Right lobe of liver (tissue), 4 donors: ENCODE results near the gene LPCAT1.

ENCODE experiments used
- POLR2A ChIP-seq: fragments of 450-650 bp; IDR thresholded peaks from one replicate; pipeline ENCODE4 v1.6.1; 2017; ENCODE audit warnings: antibody characterized with exemption, mild to moderate bottlenecking
- TF ChIP-seq, protein P1 (sequence below), 4 donors: fragments of 200-600 bp in 3 of 4; fragments of 450-650 bp in 1 of 4; IDR thresholded peaks; one replicate each; pipeline versions ENCODE4 v1.5.1 to v1.8.0; 2016 to 2022; ENCODE audit warnings: antibody characterized with exemption in 4 of 4, mild to moderate bottlenecking in 2 of 4
- donor health status: DM: no; HTN: no; CAD: no.
- donor health status: DM: no; HTN: no; CAD: no.
- donor health status: DM: no; HTN: yes; CAD: no.

DNA sequence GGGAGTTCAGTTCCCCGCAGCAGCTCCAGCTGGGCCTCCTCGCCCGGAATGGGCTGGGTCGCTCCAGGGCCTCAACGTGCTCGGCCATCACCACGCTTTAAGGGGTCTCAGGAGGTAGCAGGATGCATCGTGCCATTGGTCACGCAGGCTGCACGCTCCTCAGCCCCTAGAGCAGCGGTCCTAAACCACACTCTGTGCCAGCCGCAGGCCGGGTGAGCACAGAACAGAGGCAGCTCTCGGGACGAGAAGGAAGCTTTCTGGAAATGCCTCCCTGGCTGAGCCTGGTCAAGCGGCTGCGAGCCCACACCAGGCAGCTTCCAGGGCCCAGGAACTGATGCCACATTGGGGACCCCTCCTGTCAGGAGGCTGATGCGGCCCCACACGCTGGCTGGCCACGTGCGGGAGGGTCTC is 39.3 kb upstream of the LPCAT1 start:
- no peak for TF ChIP-seq POLR2A
- TF ChIP-seq, protein P1, sequence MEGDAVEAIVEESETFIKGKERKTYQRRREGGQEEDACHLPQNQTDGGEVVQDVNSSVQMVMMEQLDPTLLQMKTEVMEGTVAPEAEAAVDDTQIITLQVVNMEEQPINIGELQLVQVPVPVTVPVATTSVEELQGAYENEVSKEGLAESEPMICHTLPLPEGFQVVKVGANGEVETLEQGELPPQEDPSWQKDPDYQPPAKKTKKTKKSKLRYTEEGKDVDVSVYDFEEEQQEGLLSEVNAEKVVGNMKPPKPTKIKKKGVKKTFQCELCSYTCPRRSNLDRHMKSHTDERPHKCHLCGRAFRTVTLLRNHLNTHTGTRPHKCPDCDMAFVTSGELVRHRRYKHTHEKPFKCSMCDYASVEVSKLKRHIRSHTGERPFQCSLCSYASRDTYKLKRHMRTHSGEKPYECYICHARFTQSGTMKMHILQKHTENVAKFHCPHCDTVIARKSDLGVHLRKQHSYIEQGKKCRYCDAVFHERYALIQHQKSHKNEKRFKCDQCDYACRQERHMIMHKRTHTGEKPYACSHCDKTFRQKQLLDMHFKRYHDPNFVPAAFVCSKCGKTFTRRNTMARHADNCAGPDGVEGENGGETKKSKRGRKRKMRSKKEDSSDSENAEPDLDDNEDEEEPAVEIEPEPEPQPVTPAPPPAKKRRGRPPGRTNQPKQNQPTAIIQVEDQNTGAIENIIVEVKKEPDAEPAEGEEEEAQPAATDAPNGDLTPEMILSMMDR (IDR thresholded peaks at IDR 0.05): no peak
